DND-41 (cell line): Measurements from ENCODE around the gene ERGIC1.

ENCODE experiments used
- ATAC-seq: fragments of 200-7000 bp; cut with Tn5 transposase; 3 replicates; pipeline ENCODE4 v1.9.1; 2021; ENCODE audit warnings: low read depth; ENCODE audit not compliant: insufficient read depth
- DNase-seq: peaks from one replicate; pipeline ENCODE4 v3.0.0-alpha.2; 2020
- H2AFZ ChIP-seq: 2 replicates; pipeline ENCODE4 v1.6.0; 2012; ENCODE audit warnings: low read depth, low read length
- H3K27ac ChIP-seq: 2 replicates; pipeline ENCODE4 v1.5.1; 2012; ENCODE audit warnings: low read length, inconsistent platforms
- H3K27me3 ChIP-seq: fragments of 200-600 bp; sonication (generic); 2 replicates; pipeline ENCODE4 v1.6.0; 2012; ENCODE audit warnings: low read length, mild to moderate bottlenecking, inconsistent platforms; ENCODE audit not compliant: insufficient read depth, poor library complexity
- H3K36me3 ChIP-seq: 2 replicates; pipeline ENCODE4 v1.5.1; 2012; ENCODE audit warnings: low read length, inconsistent platforms; ENCODE audit not compliant: insufficient read depth
- H3K4me1 ChIP-seq: 2 replicates; pipeline ENCODE4 v1.5.1; 2012; ENCODE audit warnings: mild to moderate bottlenecking, low read length; ENCODE audit not compliant: insufficient read depth
- H3K4me2 ChIP-seq: 2 replicates; pipeline ENCODE4 v1.6.0; 2012; ENCODE audit warnings: mild to moderate bottlenecking, moderate library complexity, low read length, inconsistent platforms; ENCODE audit not compliant: insufficient read depth
- H3K4me3 ChIP-seq, 2 experiments: fragments of 200-600 bp in 1 of 2; shearing (Covaris generic) in 1 of 2; 2 replicates each; pipeline ENCODE4 v1.5.1; 2012 to 2016; ENCODE audit warnings: inconsistent platforms in 2 of 2, low read length in 2 of 2, mild to moderate bottlenecking in 2 of 2, low read depth in 1 of 2, moderate library complexity in 1 of 2
- H3K79me2 ChIP-seq: 2 replicates; pipeline ENCODE4 v1.6.0; 2012; ENCODE audit warnings: low read length, inconsistent platforms; ENCODE audit not compliant: insufficient read depth
- H3K9ac ChIP-seq: 2 replicates; pipeline ENCODE4 v1.6.0; 2012; ENCODE audit warnings: low read depth, mild to moderate bottlenecking, inconsistent platforms, low read length, moderate library complexity
- H3K9me3 ChIP-seq: 2 replicates; pipeline ENCODE4 v1.5.1; 2012; ENCODE audit warnings: low read length, moderate library complexity, mild to moderate bottlenecking, inconsistent platforms; ENCODE audit not compliant: insufficient read depth, severe bottlenecking
- H4K20me1 ChIP-seq: 2 replicates; pipeline ENCODE4 v1.6.0; 2012; ENCODE audit warnings: low read length; ENCODE audit not compliant: insufficient read depth
- CTCF ChIP-seq: IDR thresholded peaks from 2 replicates; pipeline ENCODE4 v1.5.1; 2012; ENCODE audit warnings: borderline replicate concordance, low read length, moderate library complexity, mild to moderate bottlenecking; ENCODE audit not compliant: poor library complexity, severe bottlenecking; ENCODE audit errors: extremely low read depth
- EZH2 ChIP-seq: IDR thresholded peaks from 3 replicates; pipeline ENCODE4 v1.6.1; 2012; ENCODE audit warnings: borderline replicate concordance, low read depth, mild to moderate bottlenecking, moderate library complexity, low read length, inconsistent platforms; ENCODE audit not compliant: severe bottlenecking

The ERGIC1 gene

GRCh38 chr5:172793577-172794488, 40.2 kb upstream of the ERGIC1 start:
- DNase-seq (no peak), ATAC-seq (no peak)
- Histone ChIP-seq H3K4me3 (no peak overlapping the region), H3K9ac (no peak overlapping the region), H2AFZ (no peak overlapping the region), H3K4me1 (no peaks in the 10 kb centered on the region), H4K20me1 (no peaks in the 10 kb centered on the region), H3K36me3 (no peaks in the 10 kb centered on the region), H3K27me3 (no peaks in the 10 kb centered on the region), H3K79me2 (no peaks in the 10 kb centered on the region), H3K27ac (no peak overlapping the region), H3K4me2 (no peak overlapping the region), H3K9me3 (no peaks in the 10 kb centered on the region)
- TF ChIP-seq CTCF (no peak), EZH2 (no peak)

- H4K20me1 ChIP-seq, result no peaks in the 10 kb centered on the region
- H3K4me2 ChIP-seq, result no peak overlapping the region
- H2AFZ ChIP-seq, result no peak overlapping the region
- ATAC-seq (no peak), DNase-seq (no peak)
- no peak for TF ChIP-seq CTCF
- TF ChIP-seq EZH2, result no peak
- no peak overlapping the region for H3K4me3 ChIP-seq
- no peak overlapping the region for H3K27ac ChIP-seq
- H3K79me2 ChIP-seq, result no peaks in the 10 kb centered on the region
- no peaks in the 10 kb centered on the region for H3K9me3 ChIP-seq
- H3K27me3 ChIP-seq, result no peaks in the 10 kb centered on the region
- no peaks in the 10 kb centered on the region for H3K4me1 ChIP-seq
- no peaks in the 10 kb centered on the region for H3K36me3 ChIP-seq
- H3K9ac ChIP-seq, result no peak overlapping the region
Measured at GRCh38 chr5:172795318-172795977, 38.6 kb upstream of the ERGIC1 start.

- H3K9me3 ChIP-seq, result no peaks in the 10 kb centered on the region
- H2AFZ ChIP-seq, result no peak overlapping the region
- TF ChIP-seq CTCF, result no peak
- no peak for TF ChIP-seq EZH2
- no peak overlapping the region for H3K9ac ChIP-seq
- H3K4me3 ChIP-seq, result no peak overlapping the region
- no peaks in the 10 kb centered on the region for H3K36me3 ChIP-seq
- DNase-seq, result no peak
- no peaks in the 10 kb centered on the region for H4K20me1 ChIP-seq
- H3K27ac ChIP-seq, result no peak overlapping the region
- no peaks in the 10 kb centered on the region for H3K27me3 ChIP-seq
- no peaks in the 10 kb centered on the region for H3K4me1 ChIP-seq
- H3K79me2 ChIP-seq, result no peaks in the 10 kb centered on the region
- no peak overlapping the region for H3K4me2 ChIP-seq
- ATAC-seq, result no peak
Measured at GRCh38 chr5:172796306-172796705, 37.7 kb upstream of the ERGIC1 start.
